SHP77 (cell line): ENCODE results near the gene NTNG1.

Experiments used
- DNase-seq, 2 experiments: peaks; one replicate each; lab custom pipeline; 2025; lab: John Stamatoyannopoulos, UW

The NTNG1 gene

DNA sequence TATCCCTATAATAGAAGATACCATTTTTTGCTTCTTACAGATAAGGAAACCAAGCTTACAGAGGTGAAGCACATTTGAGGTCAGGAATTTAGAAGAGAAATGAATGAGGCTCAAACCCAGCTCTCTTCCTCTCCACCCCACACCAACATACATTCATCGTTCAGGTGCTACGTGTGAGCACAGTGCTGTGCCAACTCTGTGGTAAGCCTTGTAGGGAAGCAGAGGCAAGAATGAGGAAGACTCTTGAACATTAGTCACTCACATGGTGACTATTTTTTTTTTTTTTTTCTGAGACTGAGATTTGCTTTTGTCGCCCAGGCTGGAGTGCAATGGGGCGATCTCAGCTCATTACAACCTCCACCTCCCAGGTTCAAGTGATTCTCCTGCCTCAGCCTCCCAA lies 314.0 kb downstream of the NTNG1 start:
- no peak for DNase-seq

DNA sequence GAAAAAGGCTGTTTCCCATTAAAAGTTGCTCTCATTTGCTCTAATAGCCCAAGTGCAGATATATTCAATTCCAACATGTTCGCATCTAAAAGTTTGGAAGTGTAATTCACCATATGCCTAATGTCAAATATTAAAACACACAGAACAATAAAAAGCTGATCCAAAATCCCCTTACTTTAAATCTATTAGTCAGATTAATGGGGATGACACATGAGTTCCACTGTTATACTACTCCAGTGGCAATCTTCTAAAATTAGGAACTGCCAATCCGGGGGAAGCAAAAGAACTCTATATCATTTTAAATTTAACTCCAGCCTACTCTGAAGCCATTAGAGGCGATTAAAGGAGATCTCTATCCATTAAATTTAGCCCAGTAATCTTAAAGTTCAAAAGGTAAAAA lies 317.1 kb downstream of the NTNG1 start:
- DNase-seq = no peak

DNA sequence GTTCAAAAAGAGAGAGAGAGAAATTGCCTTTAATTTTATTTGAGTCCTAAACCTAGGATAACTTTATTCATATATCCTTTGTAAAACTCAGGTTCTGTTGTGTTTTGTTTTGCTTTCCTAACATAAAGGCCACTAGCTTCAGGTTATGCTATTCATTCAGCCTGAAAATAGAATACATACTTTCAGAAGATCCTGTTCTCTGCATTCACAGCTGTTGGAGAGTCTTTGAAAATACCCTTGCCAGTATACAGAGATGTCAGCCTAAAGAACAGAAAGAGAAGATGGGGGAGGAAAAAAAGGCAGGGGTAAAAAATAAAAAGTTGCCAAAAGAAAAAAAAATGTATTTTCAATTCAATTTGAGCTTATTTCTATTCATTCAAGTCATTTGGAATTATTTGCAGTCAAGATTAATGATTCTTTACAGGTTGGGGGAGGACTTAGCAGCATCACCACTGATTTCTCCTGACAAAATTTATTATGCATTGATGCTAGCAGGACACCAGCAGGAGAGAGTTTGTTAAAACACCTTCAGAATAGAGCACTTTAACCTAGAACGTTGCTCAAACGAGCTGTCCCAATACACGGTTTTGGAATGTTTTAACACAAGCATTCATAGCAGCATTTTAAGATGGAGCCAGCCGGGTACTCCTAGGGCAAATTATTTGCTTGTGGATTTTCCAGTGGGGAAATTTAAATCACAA lies 318.5 kb downstream of the NTNG1 start:
- DNase-seq = no peak

DNA sequence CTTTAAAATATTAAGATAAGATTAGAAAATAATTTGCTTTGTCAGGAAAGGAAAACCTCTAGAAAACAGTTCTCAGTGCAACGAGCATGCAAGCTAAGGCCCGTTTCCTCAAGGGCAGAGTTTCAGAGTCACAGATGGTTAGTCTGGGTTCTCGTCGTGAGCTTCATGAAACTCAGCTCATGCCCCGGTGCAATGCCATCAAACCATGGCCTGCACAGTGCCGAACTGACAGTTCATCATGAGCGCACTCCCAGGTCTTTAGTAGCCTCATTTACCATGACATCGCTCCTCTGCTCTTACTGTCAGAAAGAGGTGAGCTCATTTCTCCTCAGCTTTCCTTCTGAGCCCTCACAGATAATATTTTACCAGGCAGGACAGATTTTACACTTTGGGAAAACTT lies 319.2 kb downstream of the NTNG1 start:
- no peak for DNase-seq

DNA sequence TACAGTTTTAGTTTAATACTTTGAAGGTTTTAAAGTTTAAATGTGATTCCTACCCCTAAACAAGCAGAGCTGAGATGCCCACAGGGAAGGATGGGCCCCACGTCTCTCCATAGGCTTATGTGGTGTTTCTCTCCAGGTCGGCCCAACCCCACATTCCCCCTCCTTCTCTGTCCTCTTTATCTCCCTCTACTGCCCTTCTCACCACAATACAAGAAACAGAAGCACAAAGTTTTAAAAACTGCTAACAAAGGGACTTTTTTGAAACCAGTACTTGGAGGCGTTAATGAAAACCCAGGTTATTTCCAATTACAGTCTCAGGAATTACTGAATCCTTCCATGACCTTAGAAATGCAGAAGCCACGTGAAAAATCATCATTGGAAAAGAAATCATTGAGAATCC lies 324.0 kb downstream of the NTNG1 start:
- DNase-seq = no peak

DNA sequence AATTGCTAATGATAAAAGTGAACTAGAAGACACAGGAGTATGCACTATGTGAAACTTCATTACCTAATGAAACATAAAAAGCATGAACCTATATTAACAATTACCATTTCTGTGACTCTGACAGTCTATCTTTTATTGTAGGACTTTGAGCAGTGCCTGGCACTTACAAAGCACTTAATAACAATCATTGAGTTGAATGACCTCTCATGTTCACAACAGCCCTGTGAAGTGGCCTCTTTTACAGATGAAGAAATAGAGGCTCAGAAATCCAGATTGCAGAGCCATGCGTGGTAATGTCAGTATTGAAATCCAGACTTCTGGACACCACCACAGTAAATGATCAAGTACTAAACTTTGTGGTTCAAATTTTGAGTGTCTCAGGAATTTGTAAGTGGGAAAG lies 326.4 kb downstream of the NTNG1 start:
- no peak for DNase-seq

DNA sequence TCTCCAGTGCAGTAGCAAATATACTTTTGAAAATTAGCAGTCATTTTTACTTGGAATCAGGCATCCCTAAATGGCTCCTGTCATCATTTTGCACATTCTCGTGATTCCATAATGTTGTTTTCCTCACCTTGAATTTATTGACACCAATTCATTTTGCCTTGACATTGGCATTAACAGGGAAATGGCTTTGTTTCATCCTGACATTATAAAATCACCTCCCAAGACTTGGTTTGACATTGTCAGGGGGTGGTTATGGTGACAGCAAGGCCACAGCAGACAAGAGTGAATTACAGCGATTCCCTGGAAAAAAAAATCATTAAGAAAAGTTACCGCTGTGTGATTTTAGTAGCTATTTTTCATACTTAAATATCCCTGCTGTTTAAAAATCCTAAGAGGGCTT lies 327.0 kb downstream of the NTNG1 start:
- DNase-seq = no peak

DNA sequence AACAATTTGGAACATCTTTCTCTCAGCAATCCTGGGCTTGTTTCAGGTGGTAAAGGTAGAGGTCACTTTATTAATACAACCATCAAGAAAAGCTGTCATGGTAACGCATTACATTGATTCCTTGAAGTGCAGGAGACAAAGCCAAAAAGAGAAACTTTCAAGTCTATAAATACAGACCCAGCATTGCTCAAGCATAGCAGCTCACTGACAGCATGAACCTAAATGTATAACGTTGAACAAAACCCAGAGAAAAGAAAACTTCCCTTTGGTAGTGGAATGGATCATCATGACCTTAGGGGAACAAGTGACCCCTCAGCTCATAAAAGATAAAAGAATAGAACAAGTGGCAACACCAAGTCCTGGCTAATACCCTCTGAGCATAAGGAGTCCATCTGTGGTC lies 332.2 kb downstream of the NTNG1 start:
- no peak for DNase-seq

DNA sequence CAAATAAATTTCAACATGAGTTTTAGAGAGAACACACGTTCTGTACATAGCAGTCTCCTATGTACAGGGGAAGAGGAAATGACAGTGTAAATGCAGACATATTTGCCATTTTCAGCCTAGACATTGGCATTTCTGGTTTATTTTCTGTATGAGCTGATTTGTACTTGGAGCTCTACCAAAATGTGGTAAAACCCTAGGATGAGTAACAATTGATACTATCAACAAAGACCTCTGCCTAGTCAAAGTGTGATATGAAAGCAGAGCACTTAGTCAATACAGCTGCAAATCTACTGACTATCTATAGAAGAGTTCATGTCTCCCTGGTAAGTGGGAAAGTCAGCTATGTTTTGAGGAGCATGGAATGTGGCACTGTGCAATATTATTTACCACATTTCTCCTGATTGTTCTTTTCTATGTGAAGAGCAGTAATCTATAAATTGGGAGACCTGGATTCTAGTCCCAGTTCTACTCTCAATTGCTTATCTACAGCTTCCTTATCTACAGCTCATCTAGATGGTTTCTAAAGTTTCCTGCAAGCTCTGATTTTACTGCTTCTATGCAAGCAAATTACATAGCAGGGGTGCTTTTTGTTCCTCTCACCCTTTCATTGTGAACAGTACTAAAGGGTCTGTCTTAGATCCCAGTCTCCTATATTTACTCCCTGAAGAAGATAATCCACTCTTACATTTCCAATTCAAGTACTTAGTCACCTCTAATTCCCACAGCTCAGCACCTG lies 334.2 kb downstream of the NTNG1 start:
- DNase-seq = no peak

DNA sequence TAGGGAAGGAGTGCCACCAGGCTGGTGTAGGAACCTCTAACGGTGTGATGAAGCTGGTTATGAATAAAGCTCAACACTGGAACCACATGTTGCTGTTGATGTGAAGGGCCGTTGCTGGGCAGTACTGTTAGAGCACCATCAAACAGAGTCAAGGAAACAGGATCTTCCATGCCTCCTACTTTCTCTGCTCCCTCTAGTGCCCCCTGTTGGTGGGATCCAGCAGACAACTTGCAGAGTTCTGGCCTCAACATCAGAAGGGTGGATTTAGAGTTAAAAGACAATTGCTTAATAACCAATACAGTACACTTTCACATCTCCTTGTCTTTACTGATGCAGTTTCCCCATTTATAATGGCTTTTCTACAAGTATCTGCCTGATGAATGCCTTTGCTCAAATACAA lies 336.4 kb downstream of the NTNG1 start:
- no peak for DNase-seq

GRCh38 chr1:107479865-107480350 lies 339.1 kb downstream of the NTNG1 start:
- no peak for DNase-seq

- DNase-seq = no peak
Observed at GRCh38 chr1:107480548-107481415, 339.9 kb downstream of the NTNG1 start.

DNA sequence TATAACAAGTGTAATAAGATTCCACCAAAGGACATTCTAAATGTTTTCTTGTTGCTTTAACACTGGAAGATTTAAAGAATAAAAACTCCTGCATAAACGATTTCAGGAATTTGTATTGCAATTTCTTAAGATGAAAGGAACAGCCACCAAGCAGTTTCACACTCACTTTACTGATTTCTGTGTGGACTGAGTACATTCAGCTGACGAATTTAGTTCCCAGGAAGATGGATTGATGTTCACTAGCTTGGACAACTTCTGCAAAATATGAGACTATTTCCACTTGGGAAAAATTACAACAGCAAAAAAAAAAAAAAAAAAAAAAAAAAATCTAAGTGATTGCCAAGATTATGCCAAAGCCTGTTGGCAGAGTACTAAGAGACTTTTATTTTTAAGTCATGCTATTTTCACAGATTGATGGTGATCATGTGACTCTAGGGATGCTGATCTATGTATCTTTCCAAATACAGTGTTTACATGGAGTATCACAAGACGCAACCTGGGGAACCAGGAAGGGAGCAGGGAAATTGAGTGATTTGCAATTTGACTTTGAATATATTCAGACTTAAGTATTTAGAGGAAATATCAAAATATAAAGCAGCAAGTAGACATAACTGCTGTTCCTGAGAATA lies 341.0 kb downstream of the NTNG1 start:
- DNase-seq = no peak

DNA sequence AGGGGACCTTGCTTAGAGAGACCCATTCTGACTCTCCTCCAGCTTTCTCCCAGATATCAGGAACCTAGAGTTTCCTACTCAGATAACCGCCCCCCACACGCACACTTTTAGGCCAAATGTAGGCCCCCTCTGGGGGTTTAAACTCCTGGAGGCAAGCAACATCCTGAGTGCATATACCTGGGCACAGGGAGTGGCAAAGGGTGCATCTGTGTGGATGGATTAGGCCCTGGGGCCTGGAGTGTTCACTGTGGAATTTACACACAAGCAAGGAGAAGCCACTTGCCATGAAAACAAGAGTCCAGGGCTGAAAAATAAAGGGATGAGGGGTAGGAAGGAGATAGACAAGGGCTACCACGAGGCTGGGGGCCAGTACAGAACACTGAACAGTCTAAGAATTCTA lies 343.1 kb downstream of the NTNG1 start:
- no peak for DNase-seq

DNA sequence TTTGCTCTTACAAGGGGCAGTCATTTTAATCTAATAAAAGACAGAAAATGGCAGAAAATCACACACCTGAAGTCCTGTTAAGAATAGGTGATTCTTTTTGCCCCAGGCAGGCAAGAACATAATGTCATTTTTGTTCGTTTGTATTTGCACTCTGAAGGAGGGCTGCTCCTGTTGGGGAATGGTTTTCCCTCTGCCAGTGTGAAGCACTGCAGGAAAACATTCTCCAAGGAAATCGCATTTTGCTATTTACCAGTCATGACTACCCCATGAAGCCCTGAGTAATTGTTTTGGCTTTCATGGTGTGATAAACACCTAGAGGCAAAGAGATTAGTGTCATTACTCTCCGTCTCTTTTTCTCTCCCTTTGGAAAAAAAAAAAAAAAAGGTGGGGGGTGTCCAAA lies 345.5 kb downstream of the NTNG1 start:
- no peak for DNase-seq

DNA sequence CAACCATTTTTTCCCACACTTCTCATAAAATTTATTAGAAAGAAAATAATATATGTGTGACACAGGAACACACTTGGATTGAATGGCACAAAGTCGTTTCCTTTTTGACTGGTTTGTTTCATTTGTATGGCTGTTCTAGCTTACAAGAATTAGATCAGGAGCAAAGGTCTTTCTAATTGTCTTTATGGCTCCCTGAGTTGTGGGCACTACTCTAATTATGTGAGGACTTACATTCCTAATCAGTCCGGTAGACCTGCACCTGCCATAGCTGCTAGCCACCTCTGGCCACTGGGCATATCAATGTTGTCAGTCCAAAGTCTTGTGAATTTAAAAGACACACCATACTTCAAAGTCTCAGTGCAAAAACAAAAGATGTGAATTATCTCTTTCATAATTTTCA lies 346.7 kb downstream of the NTNG1 start:
- no peak for DNase-seq

GRCh38 chr1:107491582-107491981 lies 350.7 kb downstream of the NTNG1 start:
- no peak for DNase-seq

DNA sequence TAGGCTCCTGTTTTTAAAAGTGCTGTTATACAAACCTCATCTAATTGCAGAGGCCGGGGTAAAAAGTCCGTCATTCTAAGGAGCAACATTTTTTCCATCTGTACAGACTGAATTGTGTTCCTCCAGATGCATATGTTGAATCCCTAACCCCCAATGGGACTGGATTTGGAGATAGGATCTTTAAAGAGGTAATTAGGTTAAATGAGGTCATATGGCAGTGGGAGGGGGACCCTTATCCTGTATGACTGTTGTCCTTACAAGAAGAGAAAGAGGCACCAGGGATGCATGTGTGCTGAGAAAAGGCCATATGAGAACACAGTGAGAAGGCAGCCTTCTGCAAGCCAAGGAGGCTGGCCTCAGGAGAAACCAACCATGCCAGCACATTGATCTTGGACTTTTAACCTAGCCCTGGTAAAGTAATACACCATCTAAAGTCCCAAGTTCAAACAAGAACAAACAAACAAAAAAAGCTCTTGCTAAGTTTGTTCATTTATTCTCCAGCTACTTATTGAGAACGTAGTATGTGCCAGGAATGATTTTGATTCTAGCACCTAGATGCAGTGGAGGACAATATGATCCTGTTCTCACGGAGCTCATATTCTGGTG lies 352.4 kb downstream of the NTNG1 start:
- DNase-seq = no peak

DNA sequence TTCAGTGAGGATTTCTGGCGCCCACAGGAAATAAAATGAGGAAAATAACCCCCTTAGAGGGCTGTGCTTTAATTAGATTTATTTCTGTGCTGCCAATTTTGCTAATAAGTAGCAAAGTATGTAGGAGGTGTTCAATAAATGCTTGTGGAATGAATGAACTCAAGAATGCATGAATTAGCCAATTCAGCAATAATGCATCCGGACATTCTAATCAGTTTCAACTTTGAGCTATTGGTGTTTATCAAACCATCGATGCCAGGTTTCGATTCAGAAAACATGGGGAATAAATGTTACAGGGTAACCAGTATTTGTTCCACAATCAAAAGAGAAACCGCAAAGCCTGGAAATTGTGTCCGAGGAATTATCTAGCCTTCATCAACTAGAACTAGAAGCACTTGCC lies 353.2 kb downstream of the NTNG1 start:
- DNase-seq = no peak

- DNase-seq = no peak
Observed at GRCh38 chr1:107496002-107496401, 355.2 kb downstream of the NTNG1 start.

GRCh38 chr1:107499139-107499744 lies 358.4 kb downstream of the NTNG1 start:
- DNase-seq = no peak
